GM21515 (cell line): ENCODE data around the gene ATG5.
"Not testable (repeated sequence)": the region's sequence is repeated elsewhere in the genome, so short reads cannot be mapped to it uniquely, and the experiment has no call there.

Experiments
- ATAC-seq: cut with Tn5 transposase; IDR thresholded peaks from one replicate; pipeline ENCODE4 v1.9.1; 2021; ENCODE audit not compliant: unreplicated experiment

Gene ATG5

GRCh38 chr6:106259748-106260147 lies 65.8 kb downstream of the ATG5 start:
- ATAC-seq, result not testable (repeated sequence)

- ATAC-seq, result no peak
Measured at GRCh38 chr6:106258726-106259125, 66.8 kb downstream of the ATG5 start.

- no peak for ATAC-seq
Measured at GRCh38 chr6:106257195-106257594, 68.4 kb downstream of the ATG5 start.

- no peak for ATAC-seq
Measured at GRCh38 chr6:106256201-106256968, 69.2 kb downstream of the ATG5 start.

GRCh38 chr6:106255306-106255705 lies 70.3 kb downstream of the ATG5 start:
- ATAC-seq, result no peak

- no peak for ATAC-seq
Measured at GRCh38 chr6:106254636-106255035, 70.9 kb downstream of the ATG5 start.

- ATAC-seq, result no peak
Measured at GRCh38 chr6:106253731-106254130, 71.8 kb downstream of the ATG5 start.

- no peak for ATAC-seq
Measured at GRCh38 chr6:106253172-106253571, 72.4 kb downstream of the ATG5 start.

- no peak for ATAC-seq
Measured at GRCh38 chr6:106252687-106253086, 72.9 kb downstream of the ATG5 start.

- ATAC-seq, result not testable (repeated sequence)
Measured at GRCh38 chr6:106251531-106252255, 73.9 kb downstream of the ATG5 start.

GRCh38 chr6:106250953-106251352 lies 74.6 kb downstream of the ATG5 start:
- no peak for ATAC-seq

GRCh38 chr6:106249658-106250057 lies 75.9 kb downstream of the ATG5 start:
- ATAC-seq, result no peak

- ATAC-seq, result peak; percentile 26
Measured at GRCh38 chr6:106247733-106248132, 77.8 kb downstream of the ATG5 start.

- peak; percentile 40 for ATAC-seq
Measured at GRCh38 chr6:106247293-106247692, 78.3 kb downstream of the ATG5 start.

- peak; percentile 69 for ATAC-seq
Measured at GRCh38 chr6:106244931-106245330, 80.6 kb downstream of the ATG5 start.

GRCh38 chr6:106244521-106244920 lies 81.0 kb downstream of the ATG5 start:
- ATAC-seq, result no peak

GRCh38 chr6:106243261-106243660 lies 82.3 kb downstream of the ATG5 start:
- ATAC-seq, result no peak

GRCh38 chr6:106241498-106241897 lies 84.1 kb downstream of the ATG5 start:
- no peak for ATAC-seq

GRCh38 chr6:106237286-106237685 lies 88.3 kb downstream of the ATG5 start:
- no peak for ATAC-seq

- not testable (repeated sequence) for ATAC-seq
Measured at GRCh38 chr6:106229876-106230445, 95.6 kb downstream of the ATG5 start.

- no peak for ATAC-seq
Measured at GRCh38 chr6:106227612-106228507, 97.7 kb downstream of the ATG5 start.
